Panc1 (cell line): Measurements from ENCODE around the gene CACNA2D3.

Experiments used
- POLR2AphosphoS5 ChIP-seq: IDR thresholded peaks from 2 replicates; pipeline ENCODE4 v1.6.1; 2012; ENCODE audit warnings: mild to moderate bottlenecking, low read depth, low read length, moderate library complexity
- TF ChIP-seq, protein P1 (sequence below): fragments of 450-650 bp; IDR thresholded peaks from 2 replicates; pipeline ENCODE4 v1.5.1; 2017; ENCODE audit warnings: mild to moderate bottlenecking
- TF ChIP-seq, protein P2 (sequence below), 2 experiments: IDR thresholded peaks; 2 replicates each; pipeline ENCODE4 v1.6.1; 2011 to 2012; ENCODE audit warnings: low read depth in 2 of 2, control low read depth in 1 of 2, low read length in 1 of 2, mild to moderate bottlenecking in 1 of 2, moderate library complexity in 1 of 2; ENCODE audit not compliant: insufficient read depth in 1 of 2

- TF ChIP-seq, protein P1, sequence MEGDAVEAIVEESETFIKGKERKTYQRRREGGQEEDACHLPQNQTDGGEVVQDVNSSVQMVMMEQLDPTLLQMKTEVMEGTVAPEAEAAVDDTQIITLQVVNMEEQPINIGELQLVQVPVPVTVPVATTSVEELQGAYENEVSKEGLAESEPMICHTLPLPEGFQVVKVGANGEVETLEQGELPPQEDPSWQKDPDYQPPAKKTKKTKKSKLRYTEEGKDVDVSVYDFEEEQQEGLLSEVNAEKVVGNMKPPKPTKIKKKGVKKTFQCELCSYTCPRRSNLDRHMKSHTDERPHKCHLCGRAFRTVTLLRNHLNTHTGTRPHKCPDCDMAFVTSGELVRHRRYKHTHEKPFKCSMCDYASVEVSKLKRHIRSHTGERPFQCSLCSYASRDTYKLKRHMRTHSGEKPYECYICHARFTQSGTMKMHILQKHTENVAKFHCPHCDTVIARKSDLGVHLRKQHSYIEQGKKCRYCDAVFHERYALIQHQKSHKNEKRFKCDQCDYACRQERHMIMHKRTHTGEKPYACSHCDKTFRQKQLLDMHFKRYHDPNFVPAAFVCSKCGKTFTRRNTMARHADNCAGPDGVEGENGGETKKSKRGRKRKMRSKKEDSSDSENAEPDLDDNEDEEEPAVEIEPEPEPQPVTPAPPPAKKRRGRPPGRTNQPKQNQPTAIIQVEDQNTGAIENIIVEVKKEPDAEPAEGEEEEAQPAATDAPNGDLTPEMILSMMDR, result no peak
- TF ChIP-seq POLR2AphosphoS5, result no peak
- TF ChIP-seq, protein P2, sequence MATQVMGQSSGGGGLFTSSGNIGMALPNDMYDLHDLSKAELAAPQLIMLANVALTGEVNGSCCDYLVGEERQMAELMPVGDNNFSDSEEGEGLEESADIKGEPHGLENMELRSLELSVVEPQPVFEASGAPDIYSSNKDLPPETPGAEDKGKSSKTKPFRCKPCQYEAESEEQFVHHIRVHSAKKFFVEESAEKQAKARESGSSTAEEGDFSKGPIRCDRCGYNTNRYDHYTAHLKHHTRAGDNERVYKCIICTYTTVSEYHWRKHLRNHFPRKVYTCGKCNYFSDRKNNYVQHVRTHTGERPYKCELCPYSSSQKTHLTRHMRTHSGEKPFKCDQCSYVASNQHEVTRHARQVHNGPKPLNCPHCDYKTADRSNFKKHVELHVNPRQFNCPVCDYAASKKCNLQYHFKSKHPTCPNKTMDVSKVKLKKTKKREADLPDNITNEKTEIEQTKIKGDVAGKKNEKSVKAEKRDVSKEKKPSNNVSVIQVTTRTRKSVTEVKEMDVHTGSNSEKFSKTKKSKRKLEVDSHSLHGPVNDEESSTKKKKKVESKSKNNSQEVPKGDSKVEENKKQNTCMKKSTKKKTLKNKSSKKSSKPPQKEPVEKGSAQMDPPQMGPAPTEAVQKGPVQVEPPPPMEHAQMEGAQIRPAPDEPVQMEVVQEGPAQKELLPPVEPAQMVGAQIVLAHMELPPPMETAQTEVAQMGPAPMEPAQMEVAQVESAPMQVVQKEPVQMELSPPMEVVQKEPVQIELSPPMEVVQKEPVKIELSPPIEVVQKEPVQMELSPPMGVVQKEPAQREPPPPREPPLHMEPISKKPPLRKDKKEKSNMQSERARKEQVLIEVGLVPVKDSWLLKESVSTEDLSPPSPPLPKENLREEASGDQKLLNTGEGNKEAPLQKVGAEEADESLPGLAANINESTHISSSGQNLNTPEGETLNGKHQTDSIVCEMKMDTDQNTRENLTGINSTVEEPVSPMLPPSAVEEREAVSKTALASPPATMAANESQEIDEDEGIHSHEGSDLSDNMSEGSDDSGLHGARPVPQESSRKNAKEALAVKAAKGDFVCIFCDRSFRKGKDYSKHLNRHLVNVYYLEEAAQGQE (IDR thresholded peaks at IDR 0.05; ENCODE audit: insufficient read depth in 1 of 2, low read depth in 2 of 2, low read length in 1 of 2), result no peak
Measured at GRCh38 chr3:54261141-54261540, 138.8 kb downstream of the CACNA2D3 start.
